Smooth muscle cell (in vitro differentiated cells): ENCODE data around the gene LRRC63. TPM values are rescaled to one million over a fixed set of nuclear protein-coding genes. Genes with fewer than 3 reads are reported as not detected.
"Not testable (repeated sequence)": the region's sequence is repeated elsewhere in the genome, so short reads cannot be mapped to it uniquely, and the experiment has no call there.

Source experiments
- DNase-seq: peaks from one replicate; lab custom pipeline; 2025; ENCODE audit not compliant: unreplicated experiment; lab: John Stamatoyannopoulos, UW
- H2AFZ ChIP-seq: fragments of 200-600 bp; sonication (generic); 2 replicates; pipeline ENCODE4 v1.6.0; 2016; ENCODE audit warnings: antibody characterized with exemption, low read depth, mild to moderate bottlenecking
- H3F3A ChIP-seq: fragments of 200-600 bp; sonication (generic); 2 replicates; pipeline ENCODE4 v1.6.0; 2017; ENCODE audit warnings: antibody characterized with exemption, low read depth
- H3K27ac ChIP-seq: fragments of 200-600 bp; sonication (generic); 2 replicates; pipeline ENCODE4 v1.5.1; 2016; ENCODE audit warnings: low read depth, mild to moderate bottlenecking
- H3K27me3 ChIP-seq: fragments of 200-600 bp; sonication (generic); 2 replicates; pipeline ENCODE4 v1.6.1; 2016; ENCODE audit warnings: low read depth, mild to moderate bottlenecking
- H3K36me3 ChIP-seq: fragments of 200-600 bp; sonication (generic); 2 replicates; pipeline ENCODE4 v1.5.1; 2016; ENCODE audit warnings: low read depth
- H3K4me1 ChIP-seq: fragments of 200-600 bp; sonication (generic); 2 replicates; pipeline ENCODE4 v1.5.1; 2016; ENCODE audit warnings: low read depth
- H3K4me2 ChIP-seq: fragments of 200-600 bp; sonication (generic); 2 replicates; pipeline ENCODE4 v1.6.0; 2016; ENCODE audit warnings: mild to moderate bottlenecking
- H3K4me3 ChIP-seq: fragments of 200-600 bp; sonication (generic); 2 replicates; pipeline ENCODE4 v1.5.1; 2016; ENCODE audit warnings: mild to moderate bottlenecking
- H3K79me2 ChIP-seq: fragments of 200-600 bp; sonication (generic); 2 replicates; pipeline ENCODE4 v1.6.0; 2016; ENCODE audit warnings: low read depth, mild to moderate bottlenecking
- H3K9ac ChIP-seq: fragments of 200-600 bp; sonication (generic); 2 replicates; pipeline ENCODE4 v1.6.0; 2016; ENCODE audit warnings: low read depth
- H3K9me3 ChIP-seq: fragments of 200-600 bp; sonication (generic); replicated peaks from 2 replicates; pipeline ENCODE4 v1.5.1; 2016; ENCODE audit warnings: low read depth
- H4K20me1 ChIP-seq: fragments of 200-600 bp; sonication (generic); 2 replicates; pipeline ENCODE4 v1.6.0; 2016; ENCODE audit warnings: low read depth
- CTCF ChIP-seq: fragments of 200-600 bp; sonication (generic); IDR thresholded peaks from 2 replicates; pipeline ENCODE4 v1.5.1; 2017; ENCODE audit warnings: borderline replicate concordance, mild to moderate bottlenecking, antibody characterized with exemption; ENCODE audit not compliant: insufficient read depth, poor library complexity, severe bottlenecking
- WGBS: methylation state at CpG from one replicate; pipeline ENCODE4 v1.1.7; 2016; ENCODE audit warnings: low lambda C conversion rate; 5-methylcytosine and 5-hydroxymethylcytosine counted together
- polyA plus RNA-seq: library from polyadenylated mRNA; unstranded; fragments of >200 nt; fragmentation: Nextera tagmentation; extraction: Ambion mirVana; gene quantifications from 2 replicates; pipeline ENCODE4 v1.2.1, GENCODE V29; 2016
- total RNA-seq: library from RNA; depleted of rRNA; stranded (reverse); fragments of >200 nt; gene quantifications from 2 replicates; pipeline ENCODE4 v1.2.3, GENCODE V29; 2014

The LRRC63 gene
- 0.09 TPM in 1 of 2 replicates, not detected in the other for total RNA-seq
- 0.16 and 0.18 TPM in 2 replicates for polyA plus RNA-seq

GRCh38 chr13:46211483-46212351 lies at the start of gene LRRC63:
TSS of gene LRRC63 (plus strand) at chr13:46211928. CDS start at chr13:46213035, 1,107 bp downstream.
- Histone ChIP-seq H3K36me3 (no peaks in the 10 kb centered on the region), H3K4me3 (peak within 1 kb of the TSS; percentile 65), H3K4me2 (peak within 1 kb of the TSS; percentile 99), H3K27ac (no peak within 1 kb of the TSS), H4K20me1 (no peaks in the 10 kb centered on the region), H2AFZ (peak within 1 kb of the TSS; percentile 99), H3K9ac (peak within 1 kb of the TSS; percentile 39), H3K27me3 (no peaks in the 10 kb centered on the region), H3K4me1 (no peaks in the 10 kb centered on the region), H3K9me3 (no peaks in the 10 kb centered on the region), H3F3A (no peaks in the 10 kb centered on the region), H3K79me2 (no peaks in the 10 kb centered on the region)
- peak; percentile 24 for DNase-seq
- 11% methylated on average over 53 of the region's 53 CpGs for WGBS
- no peak for TF ChIP-seq CTCF

- WGBS, result 98% methylated on average over 21 of the region's 36 CpGs
- H3K9ac ChIP-seq, H3K36me3 ChIP-seq, H3F3A ChIP-seq, H4K20me1 ChIP-seq, H3K4me3 ChIP-seq, DNase-seq, H3K27me3 ChIP-seq, H3K79me2 ChIP-seq, H3K9me3 ChIP-seq, H3K4me1 ChIP-seq, H3K27ac ChIP-seq, H2AFZ ChIP-seq, H3K4me2 ChIP-seq: not testable (repeated sequence)
These were observed 49.0 kb upstream of the LRRC63 start for GRCh38 chr13:46162741-46163140.

GRCh38 chr13:46164661-46165060 lies 47.1 kb upstream of the LRRC63 start:
- DNase-seq, result no peak
- Histone ChIP-seq H3K9ac (no peak overlapping the region), H3K4me1 (peaks cover 3% of the 10 kb centered on the region), H3K27ac (no peak overlapping the region), H3K4me3 (no peak overlapping the region), H3K79me2 (no peaks in the 10 kb centered on the region), H3K27me3 (no peaks in the 10 kb centered on the region), H3K36me3 (no peaks in the 10 kb centered on the region), H4K20me1 (no peaks in the 10 kb centered on the region), H3K4me2 (no peak overlapping the region), H2AFZ (no peak overlapping the region), H3K9me3 (no peaks in the 10 kb centered on the region), H3F3A (no peaks in the 10 kb centered on the region)
- TF ChIP-seq CTCF, result no peak

- TF ChIP-seq CTCF, result no peak
- Histone ChIP-seq H3K36me3 (no peaks in the 10 kb centered on the region), H2AFZ (no peak overlapping the region), H3K4me1 (peaks cover 3% of the 10 kb centered on the region), H3K79me2 (no peaks in the 10 kb centered on the region), H3K27ac (peak overlapping the region; percentile 65), H3K9ac (no peak overlapping the region), H3K4me3 (no peak overlapping the region), H4K20me1 (no peaks in the 10 kb centered on the region), H3K9me3 (no peaks in the 10 kb centered on the region), H3K4me2 (no peak overlapping the region), H3F3A (no peaks in the 10 kb centered on the region), H3K27me3 (no peaks in the 10 kb centered on the region)
- 59% methylated on average over 5 of the region's 5 CpGs for WGBS
- no peak for DNase-seq
These were observed 46.1 kb upstream of the LRRC63 start for GRCh38 chr13:46165485-46166223.
